HG02938 (cell line): ENCODE measurements around the gene NDUFAF2.
"Not testable (repeated sequence)": the region's sequence is repeated elsewhere in the genome, so short reads cannot be mapped to it uniquely, and the experiment has no call there.

Experiments
- ATAC-seq: cut with Tn5 transposase; IDR thresholded peaks from one replicate; pipeline ENCODE4 v1.9.1; 2021; ENCODE audit warnings: mild to moderate bottlenecking, moderate library complexity; ENCODE audit not compliant: unreplicated experiment

NDUFAF2 gene

GRCh38 chr5:61168951-61169350 is 223.9 kb downstream of the NDUFAF2 start:
- no peak for ATAC-seq

GRCh38 chr5:61171479-61171878 is 226.5 kb downstream of the NDUFAF2 start:
- no peak for ATAC-seq

- ATAC-seq, result no peak
Observed at GRCh38 chr5:61176631-61177030, 231.6 kb downstream of the NDUFAF2 start.

GRCh38 chr5:61177070-61177469 is 232.1 kb downstream of the NDUFAF2 start:
- no peak for ATAC-seq

GRCh38 chr5:61177716-61178115 is 232.7 kb downstream of the NDUFAF2 start:
- peak; percentile 92 for ATAC-seq

GRCh38 chr5:61178702-61179101 is 233.7 kb downstream of the NDUFAF2 start:
- no peak for ATAC-seq

GRCh38 chr5:61180886-61181285 is 235.9 kb downstream of the NDUFAF2 start:
- ATAC-seq, result no peak

GRCh38 chr5:61182449-61182848 is 237.4 kb downstream of the NDUFAF2 start:
- ATAC-seq, result no peak

- ATAC-seq, result no peak
Observed at GRCh38 chr5:61183538-61183937, 238.5 kb downstream of the NDUFAF2 start.

- no peak for ATAC-seq
Observed at GRCh38 chr5:61184708-61185107, 239.7 kb downstream of the NDUFAF2 start.

GRCh38 chr5:61186634-61187033 is 241.6 kb downstream of the NDUFAF2 start:
- ATAC-seq, result no peak

- not testable (repeated sequence) for ATAC-seq
Observed at GRCh38 chr5:61187352-61187751, 242.3 kb downstream of the NDUFAF2 start.

- ATAC-seq, result not testable (repeated sequence)
Observed at GRCh38 chr5:61187826-61188225, 242.8 kb downstream of the NDUFAF2 start.

GRCh38 chr5:61198606-61199005 is 253.6 kb downstream of the NDUFAF2 start:
- ATAC-seq, result no peak

- peak; percentile 43 for ATAC-seq
Observed at GRCh38 chr5:61200582-61201155, 255.7 kb downstream of the NDUFAF2 start.

- ATAC-seq, result no peak
Observed at GRCh38 chr5:61202213-61202612, 257.2 kb downstream of the NDUFAF2 start.
